Lower leg skin (tissue), 3 donors: ENCODE measurements around the gene EVI5.

Experiments
- CTCF ChIP-seq, 3 donors: fragments of 450-650 bp; IDR thresholded peaks; one replicate each; pipeline ENCODE4 v1.5.1; 2016; ENCODE audit warnings: antibody characterized with exemption in 3 of 3, mild to moderate bottlenecking in 3 of 3, moderate library complexity in 2 of 3
- POLR2A ChIP-seq, 2 donors: fragments of 450-650 bp; IDR thresholded peaks; one replicate each; pipeline ENCODE4 v1.6.1; 2016 to 2017; ENCODE audit warnings: antibody characterized with exemption in 2 of 2, mild to moderate bottlenecking in 1 of 2, moderate library complexity in 1 of 2

- no peak for TF ChIP-seq CTCF (IDR thresholded peaks at IDR 0.05)
- no peak for TF ChIP-seq POLR2A (IDR thresholded peaks at IDR 0.05)
Observed at GRCh38 chr1:92657701-92658100, 127.2 kb downstream of the EVI5 start.
